GM18499 (cell line): ENCODE measurements around the gene EXOC6B.
"Not testable (repeated sequence)": the region's sequence is repeated elsewhere in the genome, so short reads cannot be mapped to it uniquely, and the experiment has no call there.

Source experiments
- ATAC-seq: cut with Tn5 transposase; IDR thresholded peaks from one replicate; pipeline ENCODE4 v1.9.1; 2021; ENCODE audit warnings: moderate number of reproducible peaks; ENCODE audit not compliant: insufficient read depth, unreplicated experiment

The EXOC6B gene

DNA sequence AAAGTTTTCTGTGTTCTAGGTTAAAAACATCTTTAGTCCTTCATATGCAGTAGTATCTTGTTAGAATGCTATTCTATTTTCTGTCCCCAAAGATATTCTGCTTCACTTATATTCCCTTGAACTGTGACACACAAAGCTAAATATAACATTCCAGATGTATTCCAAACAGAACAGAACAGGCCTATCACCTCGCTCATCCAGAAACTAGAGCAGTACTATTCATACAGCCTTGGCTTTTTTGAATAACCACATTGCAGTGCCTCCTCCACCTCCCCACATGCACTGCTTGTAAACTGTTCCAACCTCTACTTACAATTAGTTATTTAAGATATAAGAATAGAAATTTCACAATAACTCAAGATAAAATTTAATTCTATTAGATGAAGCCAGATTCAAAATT, 196.8 kb downstream of the EXOC6B start:
- no peak for ATAC-seq

GRCh38 chr2:72627083-72627482, 198.8 kb downstream of the EXOC6B start:
- no peak for ATAC-seq

DNA sequence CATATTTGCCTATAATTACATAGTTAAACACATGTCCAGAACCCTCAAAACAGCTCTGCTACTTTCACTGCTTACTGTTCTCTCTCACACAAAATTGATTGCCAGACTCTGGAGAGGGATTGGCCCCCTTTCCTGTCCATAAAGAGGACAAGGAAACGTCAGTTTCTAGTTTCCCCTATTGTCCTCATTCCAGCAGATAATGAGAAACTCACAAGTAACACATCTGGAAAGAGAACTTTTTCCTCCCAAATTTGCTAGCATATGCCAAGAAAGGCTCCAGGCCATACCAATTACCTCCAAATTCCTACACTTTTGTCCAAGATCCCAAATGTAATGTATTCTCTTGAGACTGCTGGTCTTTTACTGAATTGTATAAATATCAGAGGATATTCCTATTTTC, 200.5 kb downstream of the EXOC6B start:
- ATAC-seq: no peak

GRCh38 chr2:72623481-72623880, 202.4 kb downstream of the EXOC6B start:
- no peak for ATAC-seq

DNA sequence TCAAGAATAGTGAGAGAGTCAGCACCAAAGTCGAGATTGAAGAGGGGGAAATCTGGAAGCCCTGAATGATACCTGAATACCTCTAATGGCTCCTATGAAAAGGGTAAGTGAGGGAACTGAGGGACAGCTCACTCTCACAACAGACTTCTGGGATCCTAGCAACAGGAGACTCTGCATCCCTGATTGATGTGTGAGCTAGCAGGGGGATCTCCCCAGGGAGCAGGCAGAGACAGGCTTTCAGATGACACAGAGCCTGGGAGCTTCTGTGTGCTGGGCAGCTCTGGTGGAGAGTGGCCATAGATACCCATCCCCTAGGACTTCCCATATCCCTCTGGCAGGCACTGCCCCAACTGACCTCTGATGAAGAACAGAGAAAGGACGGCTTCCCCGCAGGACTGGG, 206.2 kb downstream of the EXOC6B start:
- ATAC-seq: no peak

- ATAC-seq: no peak
These were observed 211.9 kb downstream of the EXOC6B start for GRCh38 chr2:72613931-72614330.

- no peak for ATAC-seq
These were observed 213.1 kb downstream of the EXOC6B start for GRCh38 chr2:72612614-72613160.

GRCh38 chr2:72607189-72607588, 218.6 kb downstream of the EXOC6B start:
- ATAC-seq: no peak

- no peak for ATAC-seq
These were observed 219.9 kb downstream of the EXOC6B start for GRCh38 chr2:72605836-72606442.

GRCh38 chr2:72604468-72604867, 221.4 kb downstream of the EXOC6B start:
- ATAC-seq: no peak

DNA sequence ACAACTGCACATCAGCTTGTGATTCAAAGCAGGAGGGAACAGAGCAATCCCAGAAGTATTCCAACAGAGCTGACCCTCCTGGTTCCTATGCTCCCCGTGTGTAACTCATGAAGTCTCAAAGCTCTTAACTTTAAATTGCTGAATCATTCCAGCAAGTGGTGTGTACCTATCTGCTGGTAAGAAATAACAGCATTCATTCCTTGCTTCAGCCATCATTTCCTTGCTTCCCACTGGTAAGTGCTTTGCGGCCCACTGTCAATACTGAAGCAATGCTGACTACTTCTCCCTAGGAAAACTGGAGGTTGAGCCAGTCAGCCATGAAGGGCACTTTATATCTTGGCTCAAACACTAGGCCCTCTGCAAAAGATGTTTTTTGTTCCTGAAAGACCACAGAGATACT, 222.4 kb downstream of the EXOC6B start:
- no peak for ATAC-seq

DNA sequence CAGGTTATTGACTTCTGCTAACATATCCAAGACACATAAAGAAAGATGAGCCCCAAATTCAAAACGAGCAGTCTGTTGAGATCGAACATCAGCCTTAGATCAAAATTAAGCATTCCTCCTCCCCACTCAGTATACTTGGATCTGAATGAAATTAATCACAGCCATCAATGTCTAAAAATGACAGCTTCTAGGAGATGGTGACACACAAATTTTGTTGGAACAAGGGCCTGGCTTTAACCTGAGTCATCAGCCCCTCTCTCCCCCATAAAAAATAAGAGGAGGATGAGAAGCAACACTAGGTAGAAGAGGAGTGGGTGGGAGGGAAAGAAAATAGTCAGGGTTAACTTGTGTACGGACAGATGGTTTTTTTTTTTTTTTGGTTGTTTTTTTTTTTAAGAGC, 223.1 kb downstream of the EXOC6B start:
- no peak for ATAC-seq

GRCh38 chr2:72602095-72602494, 223.7 kb downstream of the EXOC6B start:
- no peak for ATAC-seq

DNA sequence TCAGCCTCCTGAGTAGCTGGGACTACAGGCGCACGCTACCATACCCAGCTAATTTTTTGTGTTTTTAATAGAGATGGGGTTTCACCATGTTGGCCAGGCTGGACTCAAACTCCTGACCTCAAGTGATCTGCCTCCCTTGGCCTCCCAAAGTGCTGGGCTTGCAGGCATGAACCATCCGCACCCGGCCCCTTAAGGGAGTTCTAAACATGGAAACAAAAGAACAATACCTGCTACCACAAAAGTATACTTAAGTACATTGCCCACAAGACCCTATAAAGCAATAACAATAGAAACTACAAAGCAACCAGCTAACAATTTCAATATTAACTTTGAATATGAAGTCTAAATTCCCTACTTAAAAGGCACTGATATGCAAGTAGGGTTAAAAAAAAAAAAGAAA, 242.0 kb downstream of the EXOC6B start:
- ATAC-seq: not testable (repeated sequence)

GRCh38 chr2:72583376-72583775, 242.5 kb downstream of the EXOC6B start:
- no peak for ATAC-seq

DNA sequence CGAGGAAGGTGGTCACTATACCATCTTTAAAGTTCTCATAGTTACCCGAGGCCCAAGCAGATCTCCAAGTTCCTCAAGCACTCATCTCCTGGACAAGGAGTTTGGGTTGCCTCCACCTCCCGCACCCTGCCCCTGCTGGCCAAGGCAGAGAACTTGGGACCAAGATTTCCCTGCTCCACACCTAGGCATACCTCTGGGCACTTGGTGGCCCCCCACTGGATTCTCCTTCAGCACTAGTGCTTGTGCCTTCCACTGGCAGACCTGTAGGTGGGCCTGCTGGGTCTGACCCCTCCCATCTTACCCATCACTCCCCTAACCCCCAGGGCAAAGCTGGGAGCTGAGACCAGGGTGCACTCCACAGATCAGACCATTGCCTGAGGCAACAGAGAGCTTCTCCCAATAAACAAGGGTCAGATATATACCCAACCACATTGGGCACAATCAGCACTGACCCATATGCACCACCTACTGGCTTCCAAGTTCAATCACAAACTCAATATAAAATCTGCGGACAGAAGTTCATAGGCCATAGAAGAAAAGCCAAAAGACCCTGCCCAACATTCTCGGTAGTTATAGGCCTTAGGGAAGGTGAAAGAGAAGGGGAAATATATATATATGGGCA, 244.2 kb downstream of the EXOC6B start:
- no peak for ATAC-seq

- ATAC-seq: no peak
These were observed 246.1 kb downstream of the EXOC6B start for GRCh38 chr2:72579591-72580180.

GRCh38 chr2:72576861-72577260, 249.0 kb downstream of the EXOC6B start:
- no peak for ATAC-seq

- no peak for ATAC-seq
These were observed 249.4 kb downstream of the EXOC6B start for GRCh38 chr2:72576459-72576858.

GRCh38 chr2:72574886-72575285, 250.9 kb downstream of the EXOC6B start:
- no peak for ATAC-seq

DNA sequence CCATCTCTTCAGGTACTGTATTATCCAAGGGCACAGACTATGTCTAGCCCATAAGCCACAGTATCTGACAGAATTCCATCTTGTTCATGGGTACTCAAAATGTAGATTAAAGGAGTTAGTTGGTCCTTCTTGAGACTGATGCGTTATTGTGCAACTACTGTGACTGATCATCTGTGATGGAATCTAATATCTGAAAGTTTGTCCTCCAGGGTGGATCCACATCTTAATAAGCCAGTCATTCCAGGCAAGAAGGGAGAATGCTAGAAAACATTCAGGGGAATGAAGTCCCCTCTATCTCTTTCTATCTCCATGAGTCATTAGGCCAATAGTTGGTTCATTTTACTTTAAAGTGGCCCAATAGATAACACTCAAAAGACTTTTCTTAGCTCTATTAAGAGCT, 252.6 kb downstream of the EXOC6B start:
- ATAC-seq: no peak

GRCh38 chr2:72572501-72572900, 253.3 kb downstream of the EXOC6B start:
- ATAC-seq: no peak
